Measurements from ENCODE around the gene SPEM3. TPM values are rescaled to one million over a fixed set of nuclear protein-coding genes. Genes with fewer than 3 reads are reported as not detected.

SPEM3 gene
- total and polyA plus RNA-seq, 2 of the 13 experiments (the other 11 are each of a cell fraction or from before 2014, with no cell fraction given): not detected

- Histone ChIP-seq H4K20me1 (ENCODE audit: insufficient read depth, low read length) (no peaks in the 10 kb centered on the region; the same call in 1 of the 2 replicates), H3K9ac (ENCODE audit: insufficient read depth, low read depth, low read length) (no peak overlapping the region), H3K4me2 (ENCODE audit: low read depth, low read length) (no peak overlapping the region), H3K36me3 (replicated peaks in 1 of 2; ENCODE audit: control insufficient read depth in 1 of 2, insufficient read depth in 2 of 2, low read length in 2 of 2) (no peaks in the 10 kb centered on the region; a peak in 2 of 5 replicates), H3K4me3 (replicated peaks in 1 of 3; ENCODE audit: insufficient read depth in 1 of 3, low read depth in 2 of 3, low read length in 3 of 3) (no peak overlapping the region), H3K27me3 (ENCODE audit: control insufficient read depth in 1 of 2, insufficient read depth in 2 of 2, low read length in 2 of 2) (no peaks in the 10 kb centered on the region), H3K9me3 (ENCODE audit: low read length) (no peaks in the 10 kb centered on the region), H3K4me1 (ENCODE audit: insufficient read depth, low read length) (no peaks in the 10 kb centered on the region), H3K79me2 (ENCODE audit: insufficient read depth, low read length) (no peaks in the 10 kb centered on the region), H3K27ac (ENCODE audit: extremely low read length, insufficient read depth, low read length) (no peak overlapping the region), H2AFZ (ENCODE audit: low read length) (no peak overlapping the region)
- no TSS peak for BruUV-seq (replicated peaks)
- FAIRE-seq (no peak), ATAC-seq (no peak), DNase-seq (ENCODE audit: low spot score) (no peak)
- intact Hi-C loops (cut with micrococcal nuclease; ENCODE audit: unreplicated experiment): no loop called here
- WGBS (ENCODE audit: low lambda C conversion rate): 97% methylated on average over 7 of the region's 7 CpGs
- TF ChIP-seq PRDM10 (CRISPR knock-in tag; IDR thresholded peaks at IDR 0.05; ENCODE audit: low read depth): 0 out of 2 replicates have a peak, but pooled peaks have one; percentile 30
- no peak for TF ChIP-seq SMAD1 (CRISPR knock-in tag; IDR thresholded peaks at IDR 0.05; ENCODE audit: borderline replicate concordance, low read depth)
- TF ChIP-seq, protein P1, sequence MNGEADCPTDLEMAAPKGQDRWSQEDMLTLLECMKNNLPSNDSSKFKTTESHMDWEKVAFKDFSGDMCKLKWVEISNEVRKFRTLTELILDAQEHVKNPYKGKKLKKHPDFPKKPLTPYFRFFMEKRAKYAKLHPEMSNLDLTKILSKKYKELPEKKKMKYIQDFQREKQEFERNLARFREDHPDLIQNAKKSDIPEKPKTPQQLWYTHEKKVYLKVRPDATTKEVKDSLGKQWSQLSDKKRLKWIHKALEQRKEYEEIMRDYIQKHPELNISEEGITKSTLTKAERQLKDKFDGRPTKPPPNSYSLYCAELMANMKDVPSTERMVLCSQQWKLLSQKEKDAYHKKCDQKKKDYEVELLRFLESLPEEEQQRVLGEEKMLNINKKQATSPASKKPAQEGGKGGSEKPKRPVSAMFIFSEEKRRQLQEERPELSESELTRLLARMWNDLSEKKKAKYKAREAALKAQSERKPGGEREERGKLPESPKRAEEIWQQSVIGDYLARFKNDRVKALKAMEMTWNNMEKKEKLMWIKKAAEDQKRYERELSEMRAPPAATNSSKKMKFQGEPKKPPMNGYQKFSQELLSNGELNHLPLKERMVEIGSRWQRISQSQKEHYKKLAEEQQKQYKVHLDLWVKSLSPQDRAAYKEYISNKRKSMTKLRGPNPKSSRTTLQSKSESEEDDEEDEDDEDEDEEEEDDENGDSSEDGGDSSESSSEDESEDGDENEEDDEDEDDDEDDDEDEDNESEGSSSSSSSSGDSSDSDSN (CRISPR knock-in tag; IDR thresholded peaks at IDR 0.05): no peak
- peak; percentile 26; the same call in 1 of the 2 replicates for TF ChIP-seq POLR2G (IDR thresholded peaks at IDR 0.05; ENCODE audit: low read depth, low read length)
- 0 out of 2 replicates have a peak, but pooled peaks have one; percentile 10 for TF ChIP-seq PAF1 (CRISPR knock-in tag; IDR thresholded peaks at IDR 0.05)
- TF ChIP-seq ZNF883 (CRISPR knock-in tag; IDR thresholded peaks at IDR 0.05; ENCODE audit: not compliant biosample characterization): no peak
- TF ChIP-seq, protein P2, sequence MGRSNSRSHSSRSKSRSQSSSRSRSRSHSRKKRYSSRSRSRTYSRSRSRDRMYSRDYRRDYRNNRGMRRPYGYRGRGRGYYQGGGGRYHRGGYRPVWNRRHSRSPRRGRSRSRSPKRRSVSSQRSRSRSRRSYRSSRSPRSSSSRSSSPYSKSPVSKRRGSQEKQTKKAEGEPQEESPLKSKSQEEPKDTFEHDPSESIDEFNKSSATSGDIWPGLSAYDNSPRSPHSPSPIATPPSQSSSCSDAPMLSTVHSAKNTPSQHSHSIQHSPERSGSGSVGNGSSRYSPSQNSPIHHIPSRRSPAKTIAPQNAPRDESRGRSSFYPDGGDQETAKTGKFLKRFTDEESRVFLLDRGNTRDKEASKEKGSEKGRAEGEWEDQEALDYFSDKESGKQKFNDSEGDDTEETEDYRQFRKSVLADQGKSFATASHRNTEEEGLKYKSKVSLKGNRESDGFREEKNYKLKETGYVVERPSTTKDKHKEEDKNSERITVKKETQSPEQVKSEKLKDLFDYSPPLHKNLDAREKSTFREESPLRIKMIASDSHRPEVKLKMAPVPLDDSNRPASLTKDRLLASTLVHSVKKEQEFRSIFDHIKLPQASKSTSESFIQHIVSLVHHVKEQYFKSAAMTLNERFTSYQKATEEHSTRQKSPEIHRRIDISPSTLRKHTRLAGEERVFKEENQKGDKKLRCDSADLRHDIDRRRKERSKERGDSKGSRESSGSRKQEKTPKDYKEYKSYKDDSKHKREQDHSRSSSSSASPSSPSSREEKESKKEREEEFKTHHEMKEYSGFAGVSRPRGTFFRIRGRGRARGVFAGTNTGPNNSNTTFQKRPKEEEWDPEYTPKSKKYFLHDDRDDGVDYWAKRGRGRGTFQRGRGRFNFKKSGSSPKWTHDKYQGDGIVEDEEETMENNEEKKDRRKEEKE (IDR thresholded peaks at IDR 0.05): no peak
- peak in 1 of 2 experiments; percentile 7; a peak in 1 of 4 replicates for TF ChIP-seq POLR2A (IDR thresholded peaks at IDR 0.05; ENCODE audit: insufficient read depth in 1 of 2, low read depth in 2 of 2, low read length in 2 of 2)
- no peak for TF ChIP-seq SNAPC2 (CRISPR knock-in tag; IDR thresholded peaks at IDR 0.05)
- no peak for TF ChIP-seq ZBTB43 (CRISPR knock-in tag; conservative IDR thresholded peaks at IDR 0.05)
- TF ChIP-seq ZFP41 (CRISPR knock-in tag; IDR thresholded peaks at IDR 0.05; ENCODE audit: borderline replicate concordance): no peak
- TF ChIP-seq CBX1 (IDR thresholded peaks at IDR 0.05; ENCODE audit: low read depth): no peak
- in situ Hi-C loops (cut with HindIII; ENCODE audit: extremely low pct_ligation_motif_present, low pct_unique_long_range_greater_than_20kb): no loop called here
- POLR2A ChIA-PET: no interaction called here
- CTCF ChIA-PET (ENCODE audit: low intra/inter-chr PET ratio, low total read pairs): no interaction called here
Observed at GRCh38 chr17:7460850-7461660, 32.4 kb downstream of the SPEM3 start.

All from HepG2 (cell line).